Measurements from ENCODE around the gene OSBPL3. TPM values are rescaled to one million over a fixed set of nuclear protein-coding genes. Genes with fewer than 3 reads are reported as not detected.
A peak's percentile ranks its signal among the peaks of the same experiment; 100 is the strongest.

Gene OSBPL3
- total RNA-seq, 1 experiment from 2014 or later: 36.8 TPM

DNA sequence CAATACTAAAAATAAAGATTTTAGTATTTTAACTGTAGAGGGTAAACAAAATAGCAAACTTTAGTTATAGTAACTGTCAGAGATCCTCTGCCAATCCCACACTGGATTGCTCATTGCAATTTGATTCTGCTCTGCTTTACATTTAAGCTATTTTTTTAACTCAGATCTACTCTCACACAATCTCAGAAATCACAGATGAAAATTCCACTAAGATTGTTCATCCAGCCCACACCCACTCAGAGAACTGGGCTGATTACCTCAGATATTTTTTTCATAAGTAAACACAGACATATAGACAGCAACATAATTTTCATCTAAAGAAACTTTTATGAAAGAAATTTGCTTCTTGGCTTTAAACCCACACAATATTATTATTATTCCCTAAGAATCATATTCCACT lies 7.0 kb downstream of the OSBPL3 start:
- RAD21 ChIA-PET (ENCODE audit: low non-redundant PET in 1 of 2, low total read pairs in 2 of 2, uncharacterized antibody in 2 of 2, unreplicated experiment in 2 of 2): no interaction called here
- BruUV-seq (replicated peaks): no TSS peak
- H3K4me2 ChIP-seq (ENCODE audit: low read length): peak overlapping the region; percentile 86
- H3K27me3 ChIP-seq (ENCODE audit: insufficient read depth, low read length): no peaks in the 10 kb centered on the region
- H4K20me1 ChIP-seq (ENCODE audit: insufficient read depth): no peaks in the 10 kb centered on the region; the same call in 1 of the 2 replicates
- H3K4me3 ChIP-seq (replicated peaks in 1 of 2; ENCODE audit: low read depth in 1 of 2, low read length in 2 of 2): no peak overlapping the region
- no peaks in the 10 kb centered on the region for H3K9me3 ChIP-seq (ENCODE audit: control insufficient read depth in 1 of 2, insufficient read depth in 1 of 2, low read depth in 1 of 2, low read length in 2 of 2)
- H3K27ac ChIP-seq (ENCODE audit: low read depth, low read length): peak overlapping the region; percentile 99; the same call in 1 of the 2 replicates
- peaks cover 98% of the 10 kb centered on the region for H3K79me2 ChIP-seq (ENCODE audit: insufficient read depth, low read length)
- CTCF ChIA-PET: interaction anchor here (1.0 to 3.7 kb wide), 2 partner anchors 9 to 120 kb away, joined by 3 to 23 read pairs; no protein-coding TSS in a partner anchor
- peak overlapping the region; percentile 39 for H3K9ac ChIP-seq (ENCODE audit: low read length)
- intact Hi-C loops (cut with micrococcal nuclease): loop anchor here (5.0 kb wide), 1 partner anchor 66 kb away; no protein-coding TSS in a partner anchor
- no peaks in the 10 kb centered on the region for H3K36me3 ChIP-seq (ENCODE audit: control insufficient read depth in 1 of 2, insufficient read depth in 2 of 2, low read length in 2 of 2)
- DNase-seq (ENCODE audit: low read depth, low spot score) (no peak), ATAC-seq (no peak)
- POLR2A ChIA-PET: interaction anchor here (1.8 kb wide), 1 partner anchor 152 kb away, joined by 5 read pairs; the partner anchor contains the start of gene CYCS
- H3K4me1 ChIP-seq (ENCODE audit: control insufficient read depth in 1 of 2, insufficient read depth in 2 of 2, low read length in 2 of 2): peaks cover 61 to 82% of the 10 kb centered on the region in 2 experiments
- TF ChIP-seq ELF1 (IDR thresholded peaks at IDR 0.05; ENCODE audit: borderline replicate concordance, low read depth) (no peak), ZFX (IDR thresholded peaks at IDR 0.05) (no peak), EGR1 (IDR thresholded peaks at IDR 0.05; ENCODE audit: low read depth) (no peak), YY1 (IDR thresholded peaks at IDR 0.05; ENCODE audit: extremely low read depth, insufficient replicate concordance, low read depth, low read length) (no peak), POLR2AphosphoS5 (IDR thresholded peaks at IDR 0.05; ENCODE audit: low read depth, low read length) (no peak), EZH2 (IDR thresholded peaks at IDR 0.05) (no peak), SIN3A (IDR thresholded peaks at IDR 0.05; ENCODE audit: low read depth) (no peak), POLR2A (IDR thresholded peaks at IDR 0.05; ENCODE audit: borderline replicate concordance, extremely low read depth, insufficient read depth, insufficient read length) (no peak), SP1 (IDR thresholded peaks at IDR 0.05; ENCODE audit: low read depth) (no peak)
- TF ChIP-seq, protein P1, sequence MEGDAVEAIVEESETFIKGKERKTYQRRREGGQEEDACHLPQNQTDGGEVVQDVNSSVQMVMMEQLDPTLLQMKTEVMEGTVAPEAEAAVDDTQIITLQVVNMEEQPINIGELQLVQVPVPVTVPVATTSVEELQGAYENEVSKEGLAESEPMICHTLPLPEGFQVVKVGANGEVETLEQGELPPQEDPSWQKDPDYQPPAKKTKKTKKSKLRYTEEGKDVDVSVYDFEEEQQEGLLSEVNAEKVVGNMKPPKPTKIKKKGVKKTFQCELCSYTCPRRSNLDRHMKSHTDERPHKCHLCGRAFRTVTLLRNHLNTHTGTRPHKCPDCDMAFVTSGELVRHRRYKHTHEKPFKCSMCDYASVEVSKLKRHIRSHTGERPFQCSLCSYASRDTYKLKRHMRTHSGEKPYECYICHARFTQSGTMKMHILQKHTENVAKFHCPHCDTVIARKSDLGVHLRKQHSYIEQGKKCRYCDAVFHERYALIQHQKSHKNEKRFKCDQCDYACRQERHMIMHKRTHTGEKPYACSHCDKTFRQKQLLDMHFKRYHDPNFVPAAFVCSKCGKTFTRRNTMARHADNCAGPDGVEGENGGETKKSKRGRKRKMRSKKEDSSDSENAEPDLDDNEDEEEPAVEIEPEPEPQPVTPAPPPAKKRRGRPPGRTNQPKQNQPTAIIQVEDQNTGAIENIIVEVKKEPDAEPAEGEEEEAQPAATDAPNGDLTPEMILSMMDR (IDR thresholded peaks at IDR 0.05 in 2 of 3, conservative IDR thresholded peaks at IDR 0.05 in 1 of 3; ENCODE audit: borderline replicate concordance in 1 of 3, insufficient read depth in 1 of 3, low read depth in 2 of 3, low read length in 2 of 3): no peak
- TF ChIP-seq, protein P2, sequence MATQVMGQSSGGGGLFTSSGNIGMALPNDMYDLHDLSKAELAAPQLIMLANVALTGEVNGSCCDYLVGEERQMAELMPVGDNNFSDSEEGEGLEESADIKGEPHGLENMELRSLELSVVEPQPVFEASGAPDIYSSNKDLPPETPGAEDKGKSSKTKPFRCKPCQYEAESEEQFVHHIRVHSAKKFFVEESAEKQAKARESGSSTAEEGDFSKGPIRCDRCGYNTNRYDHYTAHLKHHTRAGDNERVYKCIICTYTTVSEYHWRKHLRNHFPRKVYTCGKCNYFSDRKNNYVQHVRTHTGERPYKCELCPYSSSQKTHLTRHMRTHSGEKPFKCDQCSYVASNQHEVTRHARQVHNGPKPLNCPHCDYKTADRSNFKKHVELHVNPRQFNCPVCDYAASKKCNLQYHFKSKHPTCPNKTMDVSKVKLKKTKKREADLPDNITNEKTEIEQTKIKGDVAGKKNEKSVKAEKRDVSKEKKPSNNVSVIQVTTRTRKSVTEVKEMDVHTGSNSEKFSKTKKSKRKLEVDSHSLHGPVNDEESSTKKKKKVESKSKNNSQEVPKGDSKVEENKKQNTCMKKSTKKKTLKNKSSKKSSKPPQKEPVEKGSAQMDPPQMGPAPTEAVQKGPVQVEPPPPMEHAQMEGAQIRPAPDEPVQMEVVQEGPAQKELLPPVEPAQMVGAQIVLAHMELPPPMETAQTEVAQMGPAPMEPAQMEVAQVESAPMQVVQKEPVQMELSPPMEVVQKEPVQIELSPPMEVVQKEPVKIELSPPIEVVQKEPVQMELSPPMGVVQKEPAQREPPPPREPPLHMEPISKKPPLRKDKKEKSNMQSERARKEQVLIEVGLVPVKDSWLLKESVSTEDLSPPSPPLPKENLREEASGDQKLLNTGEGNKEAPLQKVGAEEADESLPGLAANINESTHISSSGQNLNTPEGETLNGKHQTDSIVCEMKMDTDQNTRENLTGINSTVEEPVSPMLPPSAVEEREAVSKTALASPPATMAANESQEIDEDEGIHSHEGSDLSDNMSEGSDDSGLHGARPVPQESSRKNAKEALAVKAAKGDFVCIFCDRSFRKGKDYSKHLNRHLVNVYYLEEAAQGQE (IDR thresholded peaks at IDR 0.05; ENCODE audit: low read depth): no peak
- no peak overlapping the region for H2AFZ ChIP-seq (ENCODE audit: low read depth, low read length, poor library complexity, severe bottlenecking)
- H3K9me2 ChIP-seq (ENCODE audit: insufficient read depth): no peaks in the 10 kb centered on the region

All from HCT116 (cell line).